K562 (cell line): ENCODE data around the gene SUSD5. TPM values are rescaled to one million over a fixed set of nuclear protein-coding genes. Genes with fewer than 3 reads are reported as not detected.

Experiments used
- BACH1 ChIP-seq: fragments of 200-800 bp; sonication (Bioruptor generic); IDR thresholded peaks from 2 replicates; pipeline ENCODE4 v1.6.1; 2016; ENCODE audit warnings: missing genetic modification characterization, missing compliant biosample characterization
- BCOR ChIP-seq: fragments of 450-650 bp; IDR thresholded peaks from 2 replicates; pipeline ENCODE4 v1.6.1; 2016
- CXXC5 ChIP-seq: fragments of 250-450 bp; sonication (Bioruptor Pico); IDR thresholded peaks from 2 replicates; pipeline ENCODE4 v1.8.0; 2022; ENCODE audit warnings: inconsistent platforms, mild to moderate bottlenecking, moderate library complexity
- HBP1 ChIP-seq: fragments of 450-650 bp; formaldehyde crosslinking; IDR thresholded peaks from 2 replicates; pipeline ENCODE4 v1.4.0; 2022; ENCODE audit warnings: missing genetic modification characterization
- HDAC2 ChIP-seq: fragments of 450-650 bp; IDR thresholded peaks from 2 replicates; pipeline ENCODE4 v1.6.1; 2016; ENCODE audit warnings: mild to moderate bottlenecking
- KLF13 ChIP-seq: fragments of 450-650 bp; IDR thresholded peaks from 2 replicates; pipeline ENCODE4 v1.6.1; 2016; ENCODE audit warnings: missing genetic modification characterization, low read depth, mild to moderate bottlenecking, missing compliant biosample characterization, moderate library complexity, borderline replicate concordance
- LARP7 ChIP-seq: fragments of 450-650 bp; IDR thresholded peaks from 2 replicates; pipeline ENCODE4 v1.6.1; 2016
- MAFF ChIP-seq: IDR thresholded peaks from 2 replicates; pipeline ENCODE4 v1.6.1; 2012; ENCODE audit warnings: low read length, improper control_type of control experiment
- MITF ChIP-seq: IDR thresholded peaks from 2 replicates; pipeline ENCODE4 v1.6.1; 2014; ENCODE audit warnings: antibody characterized with exemption
- MYBL2 ChIP-seq, 2 experiments: fragments of 450-650 bp in 1 of 2; sonication (generic) in 1 of 2; formaldehyde crosslinking in 1 of 2; IDR thresholded peaks; 2 replicates each; pipeline versions ENCODE4 v1.6.1 to v1.8.1; 2017 to 2022; ENCODE audit warnings: borderline replicate concordance in 1 of 2, inconsistent platforms in 1 of 2, low read depth in 1 of 2, mild to moderate bottlenecking in 1 of 2, missing genetic modification reagents in 1 of 2, moderate library complexity in 1 of 2
- NEUROD1 ChIP-seq: fragments of 150-350 bp; IDR thresholded peaks from 2 replicates; pipeline ENCODE4 v1.6.1; 2014; ENCODE audit warnings: borderline replicate concordance, low read length, low read depth; ENCODE audit not compliant: partially characterized antibody
- SREBF2 ChIP-seq: sonication (generic); formaldehyde crosslinking; IDR thresholded peaks from 2 replicates; pipeline ENCODE4 v1.4.0; 2020; ENCODE audit warnings: mild to moderate bottlenecking, missing genetic modification reagents
- TCF3 ChIP-seq: sonication (generic); formaldehyde crosslinking; IDR thresholded peaks from 2 replicates; pipeline ENCODE4 v1.4.0; 2020; ENCODE audit warnings: mild to moderate bottlenecking, missing genetic modification reagents
- ZKSCAN3 ChIP-seq: fragments of 250-450 bp; sonication (Bioruptor Pico); IDR thresholded peaks from 2 replicates; pipeline ENCODE4 v1.4.0; 2020
- ZMIZ1 ChIP-seq, 2 experiments: fragments of 150-350 bp in 1 of 2; IDR thresholded peaks; 2 replicates each; pipeline ENCODE4 v1.6.1; 2012 to 2016; ENCODE audit warnings: low read depth in 2 of 2, low read length in 2 of 2, mild to moderate bottlenecking in 1 of 2, moderate library complexity in 1 of 2
- ZNF121 ChIP-seq: sonication (generic); formaldehyde crosslinking; conservative IDR thresholded peaks from 2 replicates; pipeline ENCODE4 v1.8.0; 2022; ENCODE audit warnings: missing genetic modification reagents
- ZNF217 ChIP-seq: sonication (generic); formaldehyde crosslinking; IDR thresholded peaks from 2 replicates; pipeline ENCODE4 v1.8.0; 2022; ENCODE audit warnings: mild to moderate bottlenecking, missing genetic modification reagents
- ZNF280A ChIP-seq: fragments of 450-650 bp; IDR thresholded peaks from 2 replicates; pipeline ENCODE4 v1.6.1; 2018; ENCODE audit warnings: mild to moderate bottlenecking, low read depth; ENCODE audit not compliant: partially characterized antibody
- ZNF395 ChIP-seq: fragments of 200-800 bp; sonication (Bioruptor generic); IDR thresholded peaks from 2 replicates; pipeline ENCODE4 v1.6.1; 2017; ENCODE audit warnings: missing genetic modification characterization, missing compliant biosample characterization
- ZNF699 ChIP-seq: fragments of 250-450 bp; sonication (Bioruptor Pico); IDR thresholded peaks from 2 replicates; pipeline ENCODE4 v1.8.0; 2021; ENCODE audit warnings: mild to moderate bottlenecking, moderate library complexity; ENCODE audit not compliant: insufficient replicate concordance
- polyA plus RNA-seq, 8 experiments: library from polyadenylated mRNA; depleted of rRNA in 4 of 8; stranded (reverse) in 5 of 8; unstranded in 3 of 8; fragments of >200 nt; fragmentation: Nextera tagmentation in 2 of 8; fragmentation: Illumina TruSeq in 1 of 8; extraction: Ambion mirVana in 2 of 8; extraction: Trizol in 1 of 8; gene quantifications; 2 replicates each; pipeline versions ENCODE4 v1.2.1 to v1.2.3, GENCODE V29; 2011 to 2014; ENCODE audit warnings: inconsistent platforms in 1 of 8, missing spikeins in 1 of 8
- total RNA-seq, 7 experiments: library from RNA; depleted of rRNA in 6 of 7; stranded (reverse); fragments of >200 nt in 6 of 7; fragmentation: Illumina TruSeq in 2 of 7; extraction: Trizol in 2 of 7; gene quantifications; 2 replicates each; pipeline versions ENCODE4 v1.2.1 to v1.2.3, GENCODE V29; 2011 to 2021; ENCODE audit warnings: low replicate concordance in 1 of 7

SUSD5 gene
- total and polyA plus RNA-seq, 9 of the 15 experiments (the other 6 are each of a cell fraction or from before 2014, with no cell fraction given) = not detected

- TF ChIP-seq HDAC2 (no peak), ZMIZ1 (IDR thresholded peaks at IDR 0.05; ENCODE audit: low read depth in 2 of 2, low read length in 2 of 2) (no peak), LARP7 (0 out of 2 replicates have a peak, but pooled peaks have one; percentile 24), NEUROD1 (no peak), MAFF (no peak), TCF3 (CRISPR knock-in tag) (no peak), HBP1 (CRISPR knock-in tag) (0 out of 2 replicates have a peak, but pooled peaks have one; percentile 20), ZNF699 (CRISPR knock-in tag) (no peak), ZKSCAN3 (CRISPR knock-in tag) (no peak), CXXC5 (CRISPR knock-in tag) (no peak), KLF13 (no peak), ZNF121 (CRISPR knock-in tag) (no peak), ZNF280A (peak; percentile 81), MITF (no peak), BCOR (0 out of 2 replicates have a peak, but pooled peaks have one; percentile 20), ZNF395 (CRISPR knock-in tag) (no peak), BACH1 (tag) (no peak), MYBL2 (IDR thresholded peaks at IDR 0.05; ENCODE audit: low read depth) (no peak), MYBL2 (CRISPR knock-in tag; IDR thresholded peaks at IDR 0.05; ENCODE audit: borderline replicate concordance) (no peak), ZNF217 (CRISPR knock-in tag) (no peak), SREBF2 (CRISPR knock-in tag) (no peak)
These were observed 9.3 kb downstream of the SUSD5 start (continued) for GRCh38 chr3:33209357-33209756.
